Naive thymus-derived CD4-positive, alpha-beta T cell (primary cell): ENCODE results near the gene CNTF. TPM values are rescaled to one million over a fixed set of nuclear protein-coding genes. Genes with fewer than 3 reads are reported as not detected.
A peak's percentile ranks its signal among the peaks of the same experiment; 100 is the strongest.

ENCODE experiments used
- ATAC-seq: fragments of 150-1000 bp; cut with Tn5 transposase; 2 replicates; pipeline ENCODE4 v1.10.0; 2021; ENCODE audit warnings: mild to moderate bottlenecking, moderate library complexity
- CTCF ChIA-PET: fragments of 350-600 bp; sonication (Branson Sonifier 250); formaldehyde crosslinking; loops from one replicate; lab custom pipeline; 2021; ENCODE audit warnings: antibody characterized with exemption; lab: Charles Lee
- POLR2A ChIA-PET: fragments of 350-600 bp; sonication (Branson Sonifier 250); formaldehyde crosslinking; loops from one replicate; lab custom pipeline; 2021; ENCODE audit warnings: antibody characterized with exemption, inconsistent platforms; lab: Charles Lee
- DNase-seq, 9 donors: peaks; one replicate each; pipeline versions ENCODE4 v3.0.0 to v3.0.0-alpha.2; 2020 to 2022; ENCODE audit warnings: mixed read lengths in 1 of 9
- H3K27ac ChIP-seq: one replicate; pipeline ENCODE4 v1.7.0; 2013; ENCODE audit warnings: mild to moderate bottlenecking, low read depth, low read length, moderate library complexity
- H3K27me3 ChIP-seq, 2 donors: one replicate each; pipeline ENCODE4 v1.7.0; 2013; ENCODE audit warnings: low read length in 2 of 2, mild to moderate bottlenecking in 2 of 2, moderate library complexity in 2 of 2; ENCODE audit not compliant: control insufficient read depth in 2 of 2, insufficient read depth in 2 of 2
- H3K36me3 ChIP-seq, 3 experiments: 1 replicate in 2 of 3; 2 replicates in 1 of 3; pipeline ENCODE4 v1.7.0; 2013; ENCODE audit warnings: low read length in 3 of 3, mild to moderate bottlenecking in 3 of 3, moderate library complexity in 1 of 3; ENCODE audit not compliant: insufficient read depth in 3 of 3, control insufficient read depth in 2 of 3
- H3K4me1 ChIP-seq, 2 donors: one replicate each; pipeline ENCODE4 v1.7.0; 2013; ENCODE audit warnings: low read length in 2 of 2, mild to moderate bottlenecking in 2 of 2, moderate library complexity in 1 of 2; ENCODE audit not compliant: control insufficient read depth in 2 of 2, insufficient read depth in 2 of 2
- H3K4me3 ChIP-seq: 2 replicates; pipeline ENCODE4 v1.7.0; 2013; ENCODE audit warnings: mild to moderate bottlenecking, low read length
- H3K9me3 ChIP-seq, 3 experiments: 1 replicate in 2 of 3; 2 replicates in 1 of 3; pipeline ENCODE4 v1.7.0; 2013; ENCODE audit warnings: low read length in 3 of 3; ENCODE audit not compliant: control insufficient read depth in 2 of 3
- H3K27ac Mint-ChIP-seq, 9 donors: one replicate each; pipeline ENCODE4 v1.8.0; 2020 to 2022; ENCODE audit warnings: mixed read lengths in 9 of 9, mild to moderate bottlenecking in 8 of 9, moderate library complexity in 5 of 9, inconsistent platforms in 2 of 9
- H3K27me3 Mint-ChIP-seq, 5 donors: one replicate each; pipeline ENCODE4 v1.8.0; 2021 to 2022; ENCODE audit warnings: mixed read lengths in 5 of 5, mild to moderate bottlenecking in 1 of 5
- H3K36me3 Mint-ChIP-seq, 5 donors: one replicate each; pipeline ENCODE4 v1.8.0; 2020 to 2022; ENCODE audit warnings: mixed read lengths in 5 of 5, mild to moderate bottlenecking in 3 of 5, inconsistent platforms in 1 of 5
- H3K4me1 Mint-ChIP-seq, 7 donors: one replicate each; pipeline ENCODE4 v1.8.0; 2020 to 2022; ENCODE audit warnings: mixed read lengths in 7 of 7, mild to moderate bottlenecking in 3 of 7, inconsistent platforms in 1 of 7
- H3K4me3 Mint-ChIP-seq, 10 donors: one replicate each; pipeline ENCODE4 v1.8.0; 2020 to 2022; ENCODE audit warnings: mild to moderate bottlenecking in 10 of 10, mixed read lengths in 10 of 10, moderate library complexity in 6 of 10, inconsistent platforms in 2 of 10
- H3K9me3 Mint-ChIP-seq, 11 donors: one replicate each; pipeline ENCODE4 v1.8.0; 2020 to 2022; ENCODE audit warnings: mixed read lengths in 11 of 11, mild to moderate bottlenecking in 4 of 11, inconsistent platforms in 1 of 11, moderate library complexity in 1 of 11
- intact Hi-C, 2 donors: fragments of 100-400 bp; cut with micrococcal nuclease; formaldehyde crosslinking; loops; one replicate each; pipeline ENCODE4 v1.15.1; 2023
- polyA plus RNA-seq, 2 donors: library from polyadenylated mRNA; unstranded; fragments of 300-500 nt; fragmentation: Illumina TruSeq; gene quantifications; one replicate each; pipeline ENCODE4 v1.2.3, GENCODE V29; 2021
- total RNA-seq, 6 experiments: library from RNA in 5 of 6; stranded (reverse) in 5 of 6; gene quantifications; 1 replicate in 5 of 6; 2 replicates in 1 of 6; pipeline ENCODE4 v1.2.3 and lab custom pipeline; 2021 to 2026

Gene CNTF
- total and polyA plus RNA-seq, 7 experiments from 2014 or later = 0.10 to 4.9 (median 3.7) TPM; not detected in 1

- Histone ChIP-seq H3K4me1 (no peaks in the 10 kb centered on the region), H3K27ac (no peak overlapping the region), H3K27me3 (no peaks in the 10 kb centered on the region), H3K9me3 (no peaks in the 10 kb centered on the region), H3K36me3 (no peaks in the 10 kb centered on the region), H3K4me3 (no peak overlapping the region)
- DNase-seq (peak; percentile 56 to 81 (median 73)), ATAC-seq (peak; percentile 98)
- Mint-ChIP-seq H3K27me3 (peaks cover 0 to 3% (median 0%) of the 10 kb centered on the region in 5 donors), H3K27ac (peak overlapping the region in 3 of 9 donors; percentile 18 to 33 (median 27)), H3K9me3 (peaks cover 0 to 4% (median 0%) of the 10 kb centered on the region in 11 donors), H3K4me3 (no peak overlapping the region), H3K36me3 (no peaks in the 10 kb centered on the region), H3K4me1 (peaks cover 0 to 11% (median 5%) of the 10 kb centered on the region in 7 donors)
- ChIA-PET POLR2A (interaction anchor here (1.0 kb wide), 1 partner anchor 113 kb away, joined by 3 read pairs; no protein-coding TSS in a partner anchor), CTCF (interaction anchor here (0.6 to 7.6 kb wide), 9 partner anchors 8 to 1204 kb away, joined by 3 to 104 read pairs (median 5); no protein-coding TSS in a partner anchor)
- intact Hi-C loops = loop anchor here (1.0 to 10.0 kb wide), 14 partner anchors 14 to 505 kb away; no protein-coding TSS in a partner anchor
These were observed 31.8 kb downstream of the CNTF start for GRCh38 chr11:58654079-58654907.

GRCh38 chr11:58654908-58655296 lies 32.4 kb downstream of the CNTF start:
- Mint-ChIP-seq H3K36me3 (no peaks in the 10 kb centered on the region), H3K27ac (peak overlapping the region in 1 of 9 donors; percentile 33), H3K4me1 (peaks cover 0 to 11% (median 5%) of the 10 kb centered on the region in 7 donors), H3K27me3 (peaks cover 0 to 3% (median 0%) of the 10 kb centered on the region in 5 donors), H3K9me3 (peaks cover 0 to 4% (median 0%) of the 10 kb centered on the region in 11 donors), H3K4me3 (no peak overlapping the region)
- CTCF ChIA-PET = interaction anchor here (0.5 to 7.6 kb wide), 8 partner anchors 17 to 1204 kb away, joined by 3 to 104 read pairs (median 5); no protein-coding TSS in a partner anchor
- Histone ChIP-seq H3K27ac (no peak overlapping the region), H3K4me3 (no peak overlapping the region), H3K4me1 (no peaks in the 10 kb centered on the region), H3K27me3 (no peaks in the 10 kb centered on the region), H3K9me3 (no peaks in the 10 kb centered on the region), H3K36me3 (no peaks in the 10 kb centered on the region)
- ATAC-seq (no peak), DNase-seq (no peak)
- POLR2A ChIA-PET = interaction anchor here (1.0 kb wide), 1 partner anchor 114 kb away, joined by 3 read pairs; no protein-coding TSS in a partner anchor
- intact Hi-C loops = loop anchor here (1.0 to 10.0 kb wide), 14 partner anchors 15 to 504 kb away; no protein-coding TSS in a partner anchor

- Histone ChIP-seq H3K4me3 (no peak overlapping the region), H3K27ac (no peak overlapping the region), H3K27me3 (no peaks in the 10 kb centered on the region), H3K4me1 (no peaks in the 10 kb centered on the region), H3K9me3 (no peaks in the 10 kb centered on the region), H3K36me3 (no peaks in the 10 kb centered on the region)
- Mint-ChIP-seq H3K36me3 (no peaks in the 10 kb centered on the region), H3K4me1 (peaks cover 0 to 11% (median 5%) of the 10 kb centered on the region in 7 donors), H3K27me3 (peaks cover 0 to 3% (median 0%) of the 10 kb centered on the region in 5 donors), H3K9me3 (no peaks in the 10 kb centered on the region), H3K4me3 (no peak overlapping the region), H3K27ac (peak overlapping the region in 1 of 9 donors; percentile 33)
- ATAC-seq (no peak), DNase-seq (no peak)
- ChIA-PET CTCF (interaction anchor here (0.7 to 7.6 kb wide), 3 partner anchors 10 to 856 kb away, joined by 4 to 104 read pairs (median 4); no protein-coding TSS in a partner anchor), POLR2A (no interaction called here)
- intact Hi-C loops = loop anchor here in 1 of 2 donors (10.0 kb wide), 1 partner anchor 398 kb away; no protein-coding TSS in a partner anchor
These were observed 33.9 kb downstream of the CNTF start for GRCh38 chr11:58656348-58656747.

GRCh38 chr11:58658623-58659022 lies 36.2 kb downstream of the CNTF start:
- Mint-ChIP-seq H3K36me3 (no peaks in the 10 kb centered on the region), H3K27me3 (peaks cover 0 to 14% (median 5%) of the 10 kb centered on the region in 5 donors), H3K27ac (no peak overlapping the region), H3K9me3 (no peaks in the 10 kb centered on the region), H3K4me1 (peaks cover 0 to 9% (median 5%) of the 10 kb centered on the region in 7 donors), H3K4me3 (no peak overlapping the region)
- no peaks in the 10 kb centered on the region for H3K27me3 ChIP-seq
- H3K9me3 ChIP-seq = no peaks in the 10 kb centered on the region
- ChIA-PET POLR2A (interaction anchor here (0.6 kb wide), 1 partner anchor 11 kb away, joined by 3 read pairs; no protein-coding TSS in a partner anchor), CTCF (interaction anchor here (1.9 kb wide), 1 partner anchor 130 kb away, joined by 11 read pairs; no protein-coding TSS in a partner anchor)
- no peak overlapping the region for H3K4me3 ChIP-seq
- ATAC-seq (no peak), DNase-seq (no peak)
- no peak overlapping the region for H3K27ac ChIP-seq
- intact Hi-C loops = loop anchor here in 1 of 2 donors (10.0 kb wide), 1 partner anchor 396 kb away; no protein-coding TSS in a partner anchor
- no peaks in the 10 kb centered on the region for H3K4me1 ChIP-seq
- no peaks in the 10 kb centered on the region for H3K36me3 ChIP-seq

GRCh38 chr11:58659404-58659803 lies 36.9 kb downstream of the CNTF start:
- ATAC-seq = no peak

GRCh38 chr11:58659910-58660570 lies 37.6 kb downstream of the CNTF start:
- Mint-ChIP-seq H3K4me1 (no peaks in the 10 kb centered on the region), H3K36me3 (no peaks in the 10 kb centered on the region), H3K27ac (no peak overlapping the region), H3K27me3 (peaks cover 0 to 24% (median 10%) of the 10 kb centered on the region in 5 donors), H3K9me3 (no peaks in the 10 kb centered on the region), H3K4me3 (no peak overlapping the region)
- intact Hi-C loops = loop anchor here in 1 of 2 donors (10.0 kb wide), 1 partner anchor 395 kb away; no protein-coding TSS in a partner anchor
- ATAC-seq (no peak), DNase-seq (no peak)
- H3K4me1 ChIP-seq = no peaks in the 10 kb centered on the region
- no peak overlapping the region for H3K27ac ChIP-seq
- H3K4me3 ChIP-seq = no peak overlapping the region
- no peaks in the 10 kb centered on the region for H3K27me3 ChIP-seq
- no peaks in the 10 kb centered on the region for H3K9me3 ChIP-seq
- ChIA-PET CTCF (no interaction called here), POLR2A (no interaction called here)
- no peaks in the 10 kb centered on the region for H3K36me3 ChIP-seq

More at GRCh38 chr11:58659404-58659803, 36.9 kb downstream of the CNTF start:
- H3K4me1 ChIP-seq = no peaks in the 10 kb centered on the region
- no peak for DNase-seq
- no peak overlapping the region for H3K4me3 Mint-ChIP-seq
- H3K36me3 Mint-ChIP-seq = no peaks in the 10 kb centered on the region
- H3K36me3 ChIP-seq = no peaks in the 10 kb centered on the region
- H3K27ac Mint-ChIP-seq = no peak overlapping the region
- POLR2A ChIA-PET = no interaction called here
- H3K4me1 Mint-ChIP-seq = peaks cover 0 to 2% (median under 1%) of the 10 kb centered on the region in 7 donors
- CTCF ChIA-PET = interaction anchor here (0.5 kb wide), 1 partner anchor 84 kb away, joined by 3 read pairs; the partner anchor contains the start of gene LPXN
- peaks cover 0 to 21% (median 10%) of the 10 kb centered on the region in 5 donors for H3K27me3 Mint-ChIP-seq
- no peak overlapping the region for H3K27ac ChIP-seq
- no peaks in the 10 kb centered on the region for H3K9me3 ChIP-seq
- intact Hi-C loops = loop anchor here in 1 of 2 donors (10.0 kb wide), 1 partner anchor 395 kb away; no protein-coding TSS in a partner anchor
- no peak overlapping the region for H3K4me3 ChIP-seq
- H3K9me3 Mint-ChIP-seq = no peaks in the 10 kb centered on the region
- no peaks in the 10 kb centered on the region for H3K27me3 ChIP-seq
